NCI-H226 (cell line): ENCODE results near the gene DUSP28.
A peak's percentile ranks its signal among the peaks of the same experiment; 100 is the strongest.

Experiments
- DNase-seq: peaks from one replicate; pipeline ENCODE4 v3.0.0-alpha.2; 2015

Gene DUSP28

DNA sequence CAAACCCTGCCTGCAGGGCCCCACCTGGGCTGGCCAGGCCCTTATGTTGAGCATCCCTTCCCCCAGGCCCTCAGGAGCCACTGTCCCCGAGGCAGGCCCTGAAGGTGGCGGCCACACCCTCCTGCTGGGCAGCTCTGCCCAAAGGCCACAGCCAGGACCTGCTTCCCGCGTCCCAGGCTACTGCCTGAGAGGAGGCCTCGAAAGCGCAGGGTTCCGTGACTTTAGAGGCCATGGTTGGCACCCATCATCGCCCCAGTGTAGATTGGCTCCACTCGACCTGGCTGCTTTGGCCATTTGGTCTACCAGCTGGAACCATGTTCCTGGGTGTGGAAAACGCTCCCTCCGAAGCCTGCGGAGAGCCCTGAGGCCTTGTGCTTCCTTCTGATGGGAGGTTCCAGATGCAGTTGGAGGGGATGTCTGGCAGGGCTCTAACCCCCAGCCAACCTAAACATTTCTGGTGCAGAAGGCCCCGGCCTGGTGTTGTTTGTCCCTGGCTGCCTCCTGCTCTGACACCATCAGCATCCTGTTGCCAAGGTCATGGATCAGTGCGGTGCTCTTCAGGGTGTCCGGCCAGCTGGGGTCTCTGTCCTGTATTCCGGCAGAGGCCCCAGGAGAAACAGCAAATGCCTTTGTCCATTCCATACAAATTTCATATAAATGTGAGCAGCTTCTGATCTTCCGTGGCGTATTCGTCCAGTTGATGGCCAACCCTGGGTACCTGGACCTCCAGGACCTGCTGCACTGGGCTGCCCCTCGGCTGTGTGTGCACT, 41.1 kb downstream of the DUSP28 start:
- DNase-seq: no peak

- no peak for DNase-seq
Observed at GRCh38 chr2:240601831-240602160, 41.6 kb downstream of the DUSP28 start.

GRCh38 chr2:240602266-240603050, 42.3 kb downstream of the DUSP28 start:
- DNase-seq: no peak

- DNase-seq: no peak
Observed at GRCh38 chr2:240603081-240603835, 43.1 kb downstream of the DUSP28 start.

- DNase-seq: no peak
Observed at GRCh38 chr2:240603846-240604245, 43.7 kb downstream of the DUSP28 start.

DNA sequence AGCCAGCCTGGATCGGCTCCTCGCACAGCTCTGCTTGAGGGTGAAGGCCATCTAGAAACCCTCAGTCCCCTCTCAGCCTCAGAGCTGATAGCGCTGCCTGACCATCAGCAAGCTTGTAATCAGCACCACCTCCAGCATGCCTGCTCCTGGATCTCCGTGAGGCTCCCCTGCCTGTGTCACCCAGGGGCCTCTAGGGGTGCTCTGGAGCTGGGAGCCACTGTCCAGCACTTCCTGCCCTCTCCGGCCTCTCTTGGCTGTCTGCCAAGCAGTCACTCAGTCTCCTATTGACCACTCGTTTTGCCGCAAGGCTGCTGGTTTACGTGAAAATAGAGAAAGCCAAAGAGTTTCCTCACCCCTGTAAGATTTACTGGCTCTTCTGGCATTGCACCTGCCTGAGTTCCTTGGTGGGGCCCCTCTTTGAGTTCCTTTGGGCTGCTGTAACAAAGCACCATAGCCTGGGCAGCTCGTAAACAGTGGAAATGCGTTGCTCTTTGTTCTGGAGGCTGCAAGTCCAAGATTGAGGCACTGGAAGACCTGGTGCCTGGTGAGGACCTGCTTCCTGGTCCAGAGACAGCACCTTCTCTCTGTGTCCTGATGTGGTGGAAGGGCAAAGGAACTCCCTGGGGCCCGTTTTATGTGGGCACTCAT, 44.3 kb downstream of the DUSP28 start:
- peak; percentile 54 for DNase-seq

- no peak for DNase-seq
Observed at GRCh38 chr2:240604939-240605716, 45.0 kb downstream of the DUSP28 start.

- DNase-seq: no peak
Observed at GRCh38 chr2:240605867-240606743, 45.9 kb downstream of the DUSP28 start.

DNA sequence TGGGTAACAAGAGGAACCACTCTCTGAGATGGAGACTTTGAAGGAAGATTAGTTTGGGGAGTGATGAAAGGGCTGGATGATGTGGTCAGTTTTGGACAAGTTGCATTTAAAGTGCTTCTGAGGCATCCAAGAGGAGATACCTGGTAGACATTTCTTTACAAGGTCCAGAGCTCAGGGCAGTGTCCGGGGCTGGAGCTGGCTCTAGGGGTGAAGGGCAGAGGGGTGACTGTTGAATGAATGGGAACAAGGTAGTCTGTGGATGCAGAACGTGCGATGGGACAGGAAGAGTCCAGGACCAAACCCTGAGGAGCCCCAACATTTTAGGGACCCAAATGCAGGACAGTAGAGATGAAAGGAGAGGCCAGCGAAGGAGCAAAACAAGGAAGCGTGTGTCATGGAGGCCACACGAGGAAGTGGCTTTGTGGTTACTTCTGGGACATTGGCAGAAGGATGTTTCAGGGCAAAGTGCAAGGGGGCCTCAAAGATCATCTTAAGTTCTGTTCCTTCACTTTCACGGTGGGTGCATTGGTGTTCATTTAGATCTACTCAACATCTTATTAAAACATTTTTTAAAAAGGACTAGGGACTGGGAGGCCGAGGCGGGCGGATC, 51.5 kb downstream of the DUSP28 start:
- no peak for DNase-seq
